NCI-H2227 treated with DMSO at 0.1 percent for 48 hours (cell line): ENCODE measurements around the gene TAF3.

Experiments
- DNase-seq: peaks from one replicate; lab custom pipeline; 2025; lab: John Stamatoyannopoulos, UW

TAF3 gene

DNA sequence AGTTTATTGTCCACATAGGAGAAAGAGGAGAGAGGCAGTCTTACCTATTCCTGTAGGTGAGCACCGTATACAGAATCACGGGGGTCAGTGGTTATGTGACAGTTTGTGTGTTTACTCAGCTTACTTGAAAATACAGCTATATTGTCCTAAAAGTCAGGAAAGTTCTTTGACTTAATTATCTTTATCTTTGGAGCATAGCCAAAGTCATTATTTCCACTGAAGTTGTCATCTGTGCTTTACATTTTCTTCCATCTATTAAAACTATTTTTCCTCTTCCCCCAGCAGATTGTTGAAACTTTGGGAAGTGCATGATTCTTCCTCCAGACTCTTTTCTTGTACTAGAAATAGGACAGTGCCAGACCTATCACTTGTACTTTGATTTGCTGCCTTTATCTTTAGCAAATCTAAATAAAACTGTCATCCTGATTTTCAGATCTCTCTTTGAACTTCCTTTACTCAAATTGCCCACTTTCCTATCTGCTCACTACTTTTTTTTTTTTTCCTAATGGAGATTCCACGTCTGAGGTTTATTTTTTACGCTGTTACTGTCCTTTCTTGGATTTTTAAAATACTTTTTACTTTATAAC is 58.3 kb downstream of the TAF3 start:
- no peak for DNase-seq

DNA sequence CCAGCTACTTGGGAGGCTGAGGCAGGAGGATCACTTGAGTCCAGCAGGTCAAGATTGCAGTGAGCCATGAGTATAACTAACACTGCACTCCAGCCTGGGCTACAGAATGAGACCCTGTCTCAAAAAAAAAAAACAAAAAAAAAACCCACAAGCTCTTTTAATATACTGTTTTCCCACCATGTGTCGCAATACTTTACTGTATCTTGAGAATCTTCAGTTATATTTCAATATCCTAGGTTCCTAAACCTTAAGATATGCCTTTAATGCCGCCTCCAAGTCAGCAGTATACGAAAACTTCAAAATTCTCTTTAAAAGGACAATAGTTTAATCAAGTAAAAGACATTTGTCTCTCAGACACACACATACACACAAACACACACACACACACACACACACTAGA is 62.8 kb downstream of the TAF3 start:
- no peak for DNase-seq

DNA sequence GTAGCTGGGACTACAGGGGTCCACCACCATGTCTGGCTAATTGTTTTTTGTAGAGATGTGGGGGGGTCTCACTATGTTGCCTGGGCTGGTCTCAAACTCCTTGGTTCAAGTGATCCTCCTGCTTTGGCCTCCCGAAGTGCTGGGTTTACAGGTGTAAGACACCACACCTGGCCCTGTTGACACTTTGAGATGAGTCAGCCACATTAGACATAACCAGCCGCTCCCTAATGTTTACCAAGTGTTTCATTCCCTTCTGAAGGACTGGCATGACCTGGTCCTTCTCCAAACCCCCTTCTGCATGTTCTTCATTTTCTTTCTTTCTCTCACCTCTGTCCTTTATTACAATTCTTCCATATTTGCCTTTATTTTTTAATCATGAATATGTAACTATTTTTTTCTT is 67.8 kb downstream of the TAF3 start:
- DNase-seq: no peak

DNA sequence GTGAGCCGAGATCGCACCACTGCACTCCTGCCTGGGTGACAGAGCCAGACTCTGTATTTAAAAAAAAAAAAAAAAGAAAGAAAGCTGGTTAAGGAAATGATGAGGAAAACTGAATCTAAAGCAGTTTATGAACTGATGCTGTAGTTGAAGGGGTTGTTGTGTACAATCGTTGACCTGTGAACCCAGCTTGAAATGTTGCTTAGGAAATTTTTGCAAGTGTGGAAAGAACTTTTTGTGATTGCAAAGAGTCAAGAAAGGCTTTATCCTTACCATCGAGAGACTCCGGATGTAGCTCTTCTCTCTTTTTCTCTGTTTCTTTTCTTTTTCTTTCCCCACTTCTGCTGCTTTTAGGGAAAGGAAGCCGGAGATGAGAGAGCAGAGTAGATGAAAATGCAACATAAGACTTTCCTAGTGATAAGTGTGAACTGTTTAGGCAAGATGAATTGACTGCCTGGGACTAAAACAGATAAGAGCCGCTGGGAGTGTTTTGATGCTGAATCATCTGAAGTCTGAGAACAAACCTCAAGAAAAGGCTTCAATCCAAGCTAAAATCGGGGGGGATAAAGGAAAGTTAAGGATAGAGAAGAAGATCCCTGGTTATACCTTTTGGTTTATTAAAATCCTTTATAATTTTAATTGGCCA is 69.0 kb downstream of the TAF3 start:
- no peak for DNase-seq

DNA sequence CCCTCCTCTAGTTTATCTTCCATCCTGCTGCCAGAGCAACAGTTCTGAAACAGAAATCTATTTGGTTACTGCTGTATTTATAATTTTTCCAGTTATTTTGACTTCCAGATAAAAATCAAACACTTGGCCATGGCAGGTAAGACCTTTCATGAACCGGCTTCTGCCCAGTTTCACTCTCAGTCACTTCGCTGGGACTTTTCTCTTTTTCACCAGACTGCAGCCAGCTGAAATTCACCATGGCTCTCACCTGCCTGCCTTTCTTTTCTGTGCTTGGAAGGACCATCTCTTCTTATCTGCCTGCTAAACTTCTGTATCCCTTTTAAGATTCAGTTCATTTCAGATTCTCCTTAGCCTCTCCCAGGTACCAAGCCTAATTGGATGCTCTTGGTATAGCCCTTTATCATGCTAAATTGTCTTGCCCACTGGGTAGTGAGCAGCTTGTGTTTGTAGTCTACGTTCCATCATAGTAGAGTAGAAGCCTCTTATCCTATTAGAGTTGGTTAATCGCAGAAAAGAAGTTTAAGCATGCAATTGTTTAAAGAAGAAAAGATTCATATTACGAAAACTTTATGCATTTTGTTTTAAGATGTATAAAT is 71.7 kb downstream of the TAF3 start:
- DNase-seq: no peak

DNA sequence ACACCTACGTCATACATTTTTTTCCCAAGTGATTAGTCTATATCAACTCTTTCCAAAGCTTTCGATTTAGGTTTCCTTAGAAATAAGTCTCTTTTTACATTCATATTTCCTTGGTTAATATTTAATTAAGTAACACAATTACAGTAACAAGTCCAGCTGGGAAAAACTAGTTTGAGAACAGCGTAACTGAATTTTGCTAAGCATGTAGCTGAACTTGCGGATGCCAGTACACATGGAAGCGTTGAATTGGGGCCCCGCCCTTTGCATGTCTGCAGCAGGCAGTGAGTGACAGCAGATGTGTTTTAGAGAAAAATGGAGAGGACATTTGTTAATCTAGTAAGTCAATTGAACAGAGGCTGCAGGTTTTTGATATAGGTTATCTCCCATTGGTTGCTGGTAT is 72.5 kb downstream of the TAF3 start:
- no peak for DNase-seq

DNA sequence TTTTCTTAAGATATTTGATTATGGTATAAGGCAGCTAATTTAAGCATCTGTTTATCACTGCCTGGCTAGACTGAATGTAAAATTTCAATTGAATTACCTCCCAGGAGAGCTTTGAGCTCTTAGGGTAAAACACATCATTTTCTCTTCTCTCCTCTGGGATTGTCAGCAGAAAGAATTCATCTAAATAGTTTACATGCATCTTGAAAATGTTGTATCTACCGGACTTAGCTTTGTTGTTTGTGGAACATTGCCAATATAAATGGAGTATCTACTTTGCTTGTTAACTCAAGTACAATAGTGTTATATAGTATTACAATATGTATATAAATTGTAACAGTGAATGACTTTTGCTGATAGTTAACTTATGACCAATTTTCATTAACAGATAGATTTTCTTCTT is 73.3 kb downstream of the TAF3 start:
- DNase-seq: no peak

DNA sequence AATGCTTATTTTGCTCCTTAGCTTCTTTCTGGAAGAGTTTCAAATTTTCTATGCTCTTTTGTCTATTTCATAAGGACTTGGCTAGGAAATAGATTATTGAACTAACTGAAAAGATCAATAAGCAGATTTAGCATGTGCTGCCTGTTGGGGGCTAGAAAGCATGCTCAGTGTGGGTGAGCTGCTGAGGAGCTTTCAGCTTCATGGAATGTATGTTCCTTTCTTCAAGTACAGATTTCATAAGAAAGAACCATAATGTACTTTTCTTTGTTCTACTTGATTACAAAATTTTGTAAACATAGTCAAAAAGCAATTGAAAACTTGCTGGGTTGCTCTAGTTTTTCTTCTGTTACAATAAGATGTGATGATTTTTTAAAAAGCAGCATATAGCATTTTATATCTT is 73.8 kb downstream of the TAF3 start:
- DNase-seq: no peak

DNA sequence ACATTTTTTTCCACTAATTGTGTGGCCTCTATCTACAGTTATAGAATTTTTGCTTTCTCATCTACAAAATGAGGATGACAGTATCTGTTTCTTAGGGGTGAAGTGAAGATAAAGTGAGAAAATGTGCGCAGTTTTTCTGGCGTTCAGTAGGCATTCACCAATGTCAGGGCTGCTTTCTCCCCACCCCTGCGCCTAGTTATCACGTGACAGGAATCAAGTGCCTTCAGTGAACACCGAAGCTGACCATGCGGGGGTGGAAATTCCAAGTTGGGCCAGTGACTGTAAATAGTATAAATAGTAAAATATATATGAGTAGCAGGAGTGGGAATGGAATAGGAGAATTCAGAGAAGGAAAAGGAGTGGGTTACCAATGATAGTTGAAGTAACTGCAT is 77.4 kb downstream of the TAF3 start:
- DNase-seq: no peak

DNA sequence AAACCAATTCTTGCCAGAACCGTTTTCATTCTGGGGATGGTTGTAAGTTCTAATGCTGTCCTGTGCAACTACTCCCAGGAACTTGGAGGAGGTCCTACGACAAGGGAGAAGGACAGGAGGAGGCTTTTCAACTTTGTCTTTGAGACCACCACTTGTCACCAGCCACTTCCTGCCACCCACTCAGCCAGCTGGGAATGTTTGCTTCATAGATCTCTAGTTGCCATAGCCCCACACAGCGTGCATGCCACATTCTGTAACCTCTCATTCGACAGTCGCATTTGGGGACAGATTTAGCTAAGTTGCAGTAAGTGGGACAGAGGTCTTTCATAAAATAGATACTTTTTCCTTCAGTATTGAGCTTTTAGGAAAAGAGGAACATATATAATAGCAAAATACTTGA is 78.0 kb downstream of the TAF3 start:
- no peak for DNase-seq

DNA sequence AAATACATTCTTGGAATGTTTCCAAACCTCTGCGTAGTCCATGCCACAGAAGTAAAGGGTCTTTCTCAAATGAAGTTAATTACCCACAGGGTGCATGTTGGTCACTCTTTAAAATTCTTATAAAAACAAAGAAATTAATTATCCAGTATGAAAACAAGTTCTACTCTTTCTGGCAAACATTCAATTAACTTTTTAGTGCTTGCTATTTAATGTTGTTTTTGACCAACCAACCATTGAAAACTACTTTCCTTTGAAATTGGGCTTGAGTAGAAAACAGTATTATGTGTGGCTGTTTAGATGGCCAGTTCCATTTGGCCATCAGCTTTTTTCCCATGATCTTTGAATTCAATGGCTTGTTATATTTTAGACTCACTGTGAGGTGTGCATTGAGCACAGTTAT is 83.0 kb downstream of the TAF3 start:
- no peak for DNase-seq

DNA sequence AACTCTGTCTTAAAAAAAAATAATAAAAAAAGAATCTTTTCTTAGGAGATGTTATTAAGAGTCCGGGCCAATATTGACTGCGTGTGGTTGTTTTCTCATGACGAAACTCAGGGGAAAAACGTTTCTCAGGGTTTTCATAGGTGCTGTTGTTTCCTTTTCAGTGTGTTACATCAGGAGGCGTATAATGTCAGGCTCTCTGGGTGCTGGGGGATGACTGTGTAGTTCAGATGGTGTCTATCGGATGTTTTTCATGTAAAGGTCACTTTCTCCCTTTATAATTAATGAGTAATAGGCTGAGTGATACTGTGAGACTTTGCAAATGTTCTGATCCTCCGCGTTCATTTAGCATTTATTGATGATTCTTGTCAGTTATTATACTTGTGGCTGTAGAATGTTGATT is 84.1 kb downstream of the TAF3 start:
- no peak for DNase-seq

DNA sequence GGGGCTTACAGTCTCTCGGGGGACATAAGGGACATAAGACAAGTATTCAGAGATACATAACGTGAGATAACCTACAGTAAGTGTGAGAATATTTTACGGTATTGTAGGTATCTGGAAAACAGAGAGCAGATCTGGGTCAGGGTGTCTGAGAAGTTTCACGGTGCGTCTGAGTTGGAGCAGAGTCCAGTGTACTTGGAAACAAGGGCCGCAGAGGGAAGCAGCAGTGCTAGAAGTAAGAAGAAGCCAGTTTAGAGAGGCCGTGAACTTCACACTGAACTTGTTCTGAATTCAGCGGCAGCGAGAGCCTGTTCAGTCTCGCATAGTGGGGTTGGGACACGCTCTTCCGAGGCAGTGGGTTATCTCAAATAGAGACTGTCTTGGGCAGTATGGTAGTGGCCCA is 85.5 kb downstream of the TAF3 start:
- no peak for DNase-seq

DNA sequence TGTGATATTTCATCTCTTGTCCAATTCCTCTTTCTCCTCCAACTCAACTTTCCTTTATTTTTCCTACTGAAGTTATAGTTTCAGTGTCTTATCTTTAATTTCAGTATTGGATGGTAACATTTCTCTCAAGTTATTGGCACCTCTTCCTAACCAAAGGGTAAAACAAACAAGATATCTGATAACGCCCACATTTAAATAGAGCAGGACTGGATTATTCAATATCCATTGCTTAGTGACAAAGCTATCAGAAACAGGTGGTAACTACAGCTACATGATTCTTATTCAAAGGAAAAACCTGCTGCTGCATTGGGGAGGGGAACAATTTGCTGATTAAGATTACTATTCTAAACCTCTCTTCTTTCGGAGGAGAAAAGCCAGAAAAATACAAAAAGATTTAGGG is 87.8 kb downstream of the TAF3 start:
- DNase-seq: no peak

DNA sequence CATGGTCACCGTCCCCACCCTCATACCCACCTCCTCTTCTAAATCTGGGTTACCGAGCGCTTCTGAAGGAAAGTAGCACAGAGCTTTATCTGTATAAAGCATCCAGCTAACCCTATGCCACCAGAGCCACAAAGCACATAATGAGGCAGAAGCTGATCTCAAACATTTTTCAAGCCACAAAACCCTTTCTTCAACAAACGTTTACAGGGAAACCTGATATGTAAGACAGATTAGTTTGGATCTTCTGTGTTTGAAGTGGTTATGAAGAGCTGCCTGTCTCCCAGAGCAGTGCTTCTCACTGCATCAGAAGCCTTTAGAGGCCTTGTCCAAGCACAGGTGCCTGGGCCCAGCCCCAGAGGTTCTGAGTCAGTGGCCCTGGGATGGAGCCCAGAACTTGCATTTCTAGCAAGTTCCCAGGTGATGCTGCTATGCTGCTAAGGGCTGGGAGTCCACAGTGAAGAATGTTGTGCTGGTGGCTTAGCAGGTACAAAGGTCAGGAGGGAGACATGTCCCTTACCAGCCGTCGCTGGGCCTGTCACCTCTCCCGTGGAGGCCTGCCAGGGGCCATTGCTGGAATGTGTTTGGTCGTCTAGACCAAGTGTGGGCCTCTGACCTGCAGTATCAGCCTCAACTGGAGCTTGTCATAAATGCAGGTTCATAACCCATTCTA is 90.4 kb downstream of the TAF3 start:
- no peak for DNase-seq

DNA sequence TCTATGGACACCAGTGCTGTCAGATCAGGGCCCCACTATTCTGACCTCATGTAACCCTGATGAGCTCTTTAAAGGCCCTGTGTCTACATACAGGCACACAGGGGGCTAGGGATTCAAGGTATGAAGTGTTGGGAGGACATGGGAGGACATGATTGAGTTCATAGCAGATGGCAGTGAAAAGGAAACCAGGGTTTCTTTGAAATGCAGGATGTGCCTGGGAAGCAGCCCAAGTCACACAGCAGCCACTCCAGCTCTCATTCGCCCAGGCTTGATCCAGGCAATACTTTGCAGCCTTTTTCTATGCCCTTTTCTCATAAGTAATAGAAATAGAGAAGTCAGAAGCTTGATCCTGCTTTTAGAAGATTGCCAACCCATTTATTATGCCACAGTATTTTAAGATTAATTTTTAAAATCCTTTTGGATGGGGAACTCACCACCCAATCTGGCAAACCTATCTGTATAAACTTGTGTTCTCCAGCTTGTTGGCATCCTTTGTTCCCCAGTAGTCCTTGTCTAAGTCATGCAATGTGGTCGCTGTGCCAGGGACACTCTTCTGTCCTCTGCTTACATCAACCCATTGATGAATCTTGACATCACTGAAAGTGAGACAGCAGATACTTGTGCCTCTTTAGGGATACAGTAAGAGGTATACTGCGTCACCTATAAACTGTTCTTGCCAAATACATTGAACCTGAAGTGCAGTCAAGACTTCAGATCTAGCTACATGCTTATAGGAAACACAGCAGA is 95.0 kb downstream of the TAF3 start:
- no peak for DNase-seq

DNA sequence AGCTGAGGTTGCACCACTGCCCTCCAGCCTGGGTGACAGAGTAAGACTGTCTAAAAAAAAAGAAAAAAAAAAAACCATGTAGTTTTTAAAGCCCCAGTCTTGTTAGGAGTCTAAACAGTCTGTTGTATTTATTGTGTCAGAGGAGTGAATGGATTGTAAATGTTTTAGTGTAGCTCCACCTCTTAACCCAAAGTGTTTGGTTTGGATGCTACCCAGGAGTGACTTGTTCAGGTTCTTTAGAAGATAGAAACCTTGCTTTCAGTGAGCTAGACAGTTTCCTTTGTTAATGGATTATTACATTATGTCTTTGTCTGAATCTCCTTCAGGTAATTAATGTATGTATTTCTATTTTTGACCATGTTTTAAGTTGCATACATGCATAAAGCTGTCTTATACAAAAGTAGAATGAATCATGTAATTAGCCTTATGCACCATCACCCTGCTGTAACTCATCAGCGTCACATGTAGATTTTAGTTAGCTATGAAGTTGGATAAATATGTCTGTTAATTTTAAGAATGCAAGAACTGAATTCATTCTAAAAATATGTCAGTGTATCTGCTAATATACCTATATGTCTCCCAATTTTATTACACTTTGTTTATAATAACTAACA is 97.7 kb downstream of the TAF3 start:
- DNase-seq: no peak

DNA sequence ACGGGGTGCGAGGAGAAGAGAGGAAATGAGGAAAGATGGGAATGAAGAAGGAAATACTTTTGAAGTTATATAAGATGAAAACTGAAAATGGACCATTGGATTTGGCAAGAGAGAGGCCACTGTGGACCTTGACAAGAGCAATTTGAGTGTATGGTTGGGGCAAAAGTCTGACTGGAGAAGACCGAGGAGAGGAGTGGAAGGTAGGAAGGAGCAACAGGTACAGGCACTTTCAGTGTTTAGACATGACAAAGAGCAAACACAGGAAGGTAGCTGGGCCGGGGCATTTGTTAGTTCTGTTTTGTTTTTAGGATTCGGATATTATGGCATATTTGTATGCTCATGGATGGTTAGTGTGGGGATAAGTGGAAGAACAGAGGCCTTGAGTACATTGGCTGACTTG is 99.4 kb downstream of the TAF3 start:
- DNase-seq: no peak

DNA sequence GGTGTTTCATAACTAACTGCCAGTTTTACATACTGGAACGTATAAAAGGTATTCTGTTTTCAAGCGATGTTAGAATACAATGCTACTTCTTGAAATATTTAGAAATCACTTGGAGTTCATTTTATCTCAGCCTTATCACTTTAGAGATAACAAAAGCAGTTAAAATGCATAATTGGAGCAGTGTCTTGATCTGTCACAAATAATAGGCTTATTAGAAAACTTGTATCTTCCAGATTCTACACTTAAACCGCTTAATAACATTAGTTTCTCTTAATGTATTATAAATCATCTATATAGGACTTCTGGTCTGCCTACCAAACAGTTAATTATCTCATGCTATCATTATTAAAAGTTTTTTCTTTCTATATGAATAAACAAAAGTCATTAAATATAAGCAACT is 104.4 kb downstream of the TAF3 start:
- no peak for DNase-seq

DNA sequence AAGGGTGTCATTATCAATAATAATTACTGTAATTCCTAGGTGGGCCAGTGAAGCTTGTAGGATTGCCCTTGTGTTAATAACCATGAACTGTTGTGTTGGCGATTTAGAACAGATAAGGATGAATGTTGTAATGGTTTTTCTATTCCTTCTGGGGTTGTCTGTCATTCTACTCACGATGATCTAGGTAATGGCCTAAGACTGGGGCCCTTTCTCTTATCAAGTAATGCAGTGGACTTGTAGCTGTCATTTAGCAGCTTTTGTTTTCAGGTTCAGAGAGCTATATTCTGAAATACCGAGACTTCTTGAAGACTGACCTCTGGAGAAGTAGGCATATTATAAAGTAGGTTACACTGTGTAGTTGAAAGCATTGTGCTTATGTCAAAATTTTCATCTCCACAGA is 110.2 kb downstream of the TAF3 start:
- DNase-seq: no peak

DNA sequence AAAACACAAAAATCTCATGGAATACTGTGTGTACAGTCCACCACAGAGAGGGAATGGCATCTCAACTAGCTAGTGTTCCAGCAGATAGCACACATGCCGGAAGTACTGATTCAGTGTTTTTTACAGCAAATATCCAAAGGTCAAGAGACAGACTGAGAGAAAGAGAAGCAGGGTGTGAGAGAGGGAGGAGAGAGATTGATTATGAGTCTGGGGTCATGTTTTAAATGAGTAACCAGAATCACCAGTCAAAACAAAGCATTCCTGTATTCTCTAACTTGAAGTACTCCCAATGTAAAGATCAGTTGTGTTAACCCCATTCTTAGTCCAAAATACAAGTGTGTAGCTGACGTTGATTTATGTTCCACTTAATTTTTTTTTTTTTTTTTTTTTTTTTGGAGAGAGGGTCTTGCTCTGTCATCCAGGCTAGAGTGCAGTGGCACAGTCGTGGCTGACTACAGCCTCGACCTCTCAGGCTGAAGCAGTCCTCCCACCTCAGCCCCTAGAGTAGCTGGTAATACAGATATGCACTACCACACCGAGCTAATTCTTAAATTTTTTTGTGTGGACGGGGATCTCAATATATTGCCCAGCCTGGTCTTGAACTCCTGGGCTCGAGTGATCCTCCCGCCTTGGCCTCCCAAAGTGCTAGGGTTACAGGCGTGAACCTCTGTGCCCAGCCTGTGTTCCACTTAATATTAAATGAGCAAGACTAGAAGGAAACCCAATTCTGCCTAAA is 114.2 kb downstream of the TAF3 start:
- DNase-seq: no peak

DNA sequence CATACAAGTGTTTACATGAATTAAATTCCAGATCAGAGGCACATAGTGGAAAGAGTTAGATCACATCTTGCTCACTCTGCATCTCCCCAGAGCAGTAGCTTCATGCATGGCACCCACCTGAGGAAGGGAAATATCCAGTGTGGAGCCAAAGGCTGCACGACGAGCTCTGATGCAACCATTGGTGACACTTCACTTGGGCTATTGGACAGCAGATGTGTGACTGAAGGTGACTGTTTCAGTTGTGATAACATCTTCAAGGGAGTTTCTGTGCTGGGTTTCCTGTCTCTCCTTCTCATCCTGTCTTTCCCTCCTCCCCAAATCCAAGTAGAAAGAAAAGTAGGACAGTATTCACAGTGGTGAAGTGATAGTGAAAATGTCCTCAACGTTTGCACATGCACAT is 115.0 kb downstream of the TAF3 start:
- no peak for DNase-seq
